AG04449 (cell line): ENCODE results near the gene CEP89.
"Not testable (repeated sequence)": the region's sequence is repeated elsewhere in the genome, so short reads cannot be mapped to it uniquely, and the experiment has no call there.

Source experiments
- CTCF ChIA-PET: fragments of 350-600 bp; formaldehyde crosslinking; extraction: SDS; loops from one replicate; lab custom pipeline; 2021; ENCODE audit warnings: antibody characterized with exemption; lab: Yijun Ruan, JAX
- POLR2A ChIA-PET: fragments of 400-600, 350-600 bp; formaldehyde crosslinking; extraction: SDS; loops from one replicate; lab custom pipeline; 2020; ENCODE audit warnings: antibody characterized with exemption, inconsistent platforms; lab: Yijun Ruan, JAX
- DNase-seq: peaks from one replicate; pipeline ENCODE4 v3.0.0-alpha.2; 2010; ENCODE audit warnings: low read depth, low spot score
- H3K4me3 ChIP-seq: 2 replicates; pipeline ENCODE4 v1.5.1; 2011; ENCODE audit warnings: low read depth, mild to moderate bottlenecking, control low read depth, low read length
- CTCF ChIP-seq: IDR thresholded peaks from one replicate; pipeline ENCODE4 v1.5.1; 2011; ENCODE audit warnings: mild to moderate bottlenecking, moderate library complexity, low read length, control low read depth, inconsistent platforms; ENCODE audit not compliant: insufficient read depth; ENCODE audit errors: missing control alignments

CEP89 gene

GRCh38 chr19:32971715-32972540 lies at the start of gene CEP89, which contains the start of gene FAAP24:
Gene CEP89 (minus strand): TSS chr19:32971958. CDS start chr19:32971874, 84 bp downstream.
Gene FAAP24 (plus strand): TSS chr19:32972242. CDS start chr19:32973197, 955 bp downstream.
- H3K4me3 ChIP-seq: peak within 1 kb of the TSS; percentile 84
- ChIA-PET CTCF (interaction anchor here (0.7 to 7.4 kb wide), 5 partner anchors 11 to 331 kb away, joined by 3 to 65 read pairs (median 3); partner anchors contain the start of gene NUDT19), POLR2A (interaction anchor here (0.6 to 0.7 kb wide), 3 partner anchors 13 to 282 kb away, joined by 4 to 5 read pairs (median 4); no protein-coding TSS in a partner anchor)
- DNase-seq: peak; percentile 95
- TF ChIP-seq CTCF: no peak

GRCh38 chr19:33010891-33011290 lies 39.1 kb upstream of the CEP89 start:
- DNase-seq, POLR2A ChIA-PET, H3K4me3 ChIP-seq, CTCF ChIA-PET: not testable (repeated sequence)

GRCh38 chr19:33008738-33009137 lies 37.0 kb upstream of the CEP89 start:
- TF ChIP-seq CTCF: no peak
- ChIA-PET CTCF (no interaction called here), POLR2A (no interaction called here)
- no peak for DNase-seq
- H3K4me3 ChIP-seq: no peak overlapping the region

- DNase-seq: no peak
- no peak overlapping the region for H3K4me3 ChIP-seq
- TF ChIP-seq CTCF: no peak
- ChIA-PET POLR2A (no interaction called here), CTCF (no interaction called here)
Measured at GRCh38 chr19:33005440-33005839, 33.7 kb upstream of the CEP89 start.

- CTCF ChIA-PET, DNase-seq, POLR2A ChIA-PET, H3K4me3 ChIP-seq: not testable (repeated sequence)
Measured at GRCh38 chr19:33003424-33004024, 31.8 kb upstream of the CEP89 start.

DNA sequence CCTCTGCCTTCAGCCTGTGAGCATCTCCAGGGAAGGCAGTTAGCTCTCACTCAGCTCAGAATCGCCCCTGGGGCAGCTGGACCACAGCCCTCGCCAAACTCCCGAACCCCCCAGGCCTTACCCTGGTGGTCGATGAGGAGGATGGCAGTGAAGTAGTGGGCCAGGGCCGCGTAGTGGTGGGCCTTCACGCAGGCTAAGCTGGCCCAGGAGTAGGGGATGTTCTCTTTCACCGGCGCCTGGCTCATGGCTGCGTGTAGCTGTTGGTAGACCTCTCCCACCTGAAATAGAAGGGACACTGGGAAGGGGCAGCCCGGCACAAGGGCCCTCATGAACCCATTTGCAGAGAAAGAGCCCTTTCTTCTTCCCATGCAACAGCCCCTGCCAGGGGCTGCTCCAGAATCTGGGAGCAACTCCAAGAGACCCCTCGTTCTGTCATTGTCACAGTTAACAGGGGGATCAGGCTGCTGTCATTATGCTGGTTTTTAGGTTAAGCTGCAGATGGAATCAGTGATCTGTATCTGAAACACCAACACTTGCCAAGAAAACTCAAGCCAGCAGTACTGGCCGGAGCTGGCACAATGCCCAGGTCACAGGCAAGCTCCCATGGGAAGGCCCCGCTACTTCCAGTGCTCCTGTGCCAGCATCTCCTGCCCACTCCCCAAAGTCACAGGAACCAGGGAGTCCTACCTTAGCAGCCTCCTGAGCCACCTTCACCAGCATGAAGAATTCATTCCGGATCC lies 30.5 kb upstream of the CEP89 start:
- DNase-seq, POLR2A ChIA-PET, H3K4me3 ChIP-seq, CTCF ChIA-PET: not testable (repeated sequence)

DNA sequence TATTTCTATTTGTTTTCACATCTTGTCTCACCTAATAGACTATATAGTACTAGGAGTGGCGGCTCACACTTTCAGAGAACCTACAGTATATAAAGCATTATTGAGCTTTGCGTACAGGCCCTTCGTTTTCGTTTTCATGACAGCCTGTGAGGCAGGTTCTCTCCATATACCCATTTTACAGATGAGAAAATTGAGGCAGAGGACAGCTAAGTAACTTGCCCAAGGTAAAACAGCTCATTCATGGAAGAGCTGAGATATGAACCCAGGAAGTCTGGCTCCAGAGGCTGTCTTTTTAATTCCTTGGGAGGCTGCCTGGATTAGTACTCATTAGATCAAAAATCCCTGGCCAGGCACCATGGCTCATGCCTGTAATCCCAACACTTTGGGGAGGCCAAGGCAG lies 29.2 kb upstream of the CEP89 start:
- no peak for DNase-seq
- ChIA-PET POLR2A (no interaction called here), CTCF (interaction anchor here (0.9 kb wide), 1 partner anchor 25 kb away, joined by 3 read pairs; no protein-coding TSS in a partner anchor)
- no peak overlapping the region for H3K4me3 ChIP-seq
- no peak for TF ChIP-seq CTCF
